ENCODE data around the gene RNF187. TPM values are rescaled to one million over a fixed set of nuclear protein-coding genes. Genes with fewer than 3 reads are reported as not detected.

The RNF187 gene
- total RNA-seq, 2 donors from 2014 or later = 39.5 to 155 TPM

DNA sequence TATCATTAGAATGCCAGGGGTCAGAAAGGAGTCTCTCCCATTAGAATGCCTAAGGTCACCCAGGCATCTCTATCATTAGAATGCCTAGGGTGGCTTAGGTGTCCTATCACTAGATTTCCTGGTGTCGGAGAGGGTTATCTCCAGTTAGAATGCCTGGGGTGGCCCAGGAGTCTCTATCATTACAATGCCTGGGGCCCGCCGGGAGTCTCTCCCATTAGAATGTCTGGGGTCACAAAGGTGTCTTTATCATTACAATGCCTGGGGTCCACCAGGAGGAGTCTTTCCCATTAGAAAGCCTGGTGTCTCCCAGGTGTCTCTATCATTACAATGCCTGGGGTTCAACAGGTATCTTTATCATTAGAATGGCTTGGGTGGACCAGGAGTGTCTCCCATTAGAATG is 56.2 kb downstream of the RNF187 start:
- Mint-ChIP-seq H3K9me3 (peaks cover 0 to 2% of the 10 kb centered on the region in 2 donors), H3K27ac (no peak overlapping the region), H3K36me3 (no peaks in the 10 kb centered on the region)
- ATAC-seq (no peak), DNase-seq (ENCODE audit: low spot score in 2 of 2) (peak in 1 of 2 donors; percentile 13)

DNA sequence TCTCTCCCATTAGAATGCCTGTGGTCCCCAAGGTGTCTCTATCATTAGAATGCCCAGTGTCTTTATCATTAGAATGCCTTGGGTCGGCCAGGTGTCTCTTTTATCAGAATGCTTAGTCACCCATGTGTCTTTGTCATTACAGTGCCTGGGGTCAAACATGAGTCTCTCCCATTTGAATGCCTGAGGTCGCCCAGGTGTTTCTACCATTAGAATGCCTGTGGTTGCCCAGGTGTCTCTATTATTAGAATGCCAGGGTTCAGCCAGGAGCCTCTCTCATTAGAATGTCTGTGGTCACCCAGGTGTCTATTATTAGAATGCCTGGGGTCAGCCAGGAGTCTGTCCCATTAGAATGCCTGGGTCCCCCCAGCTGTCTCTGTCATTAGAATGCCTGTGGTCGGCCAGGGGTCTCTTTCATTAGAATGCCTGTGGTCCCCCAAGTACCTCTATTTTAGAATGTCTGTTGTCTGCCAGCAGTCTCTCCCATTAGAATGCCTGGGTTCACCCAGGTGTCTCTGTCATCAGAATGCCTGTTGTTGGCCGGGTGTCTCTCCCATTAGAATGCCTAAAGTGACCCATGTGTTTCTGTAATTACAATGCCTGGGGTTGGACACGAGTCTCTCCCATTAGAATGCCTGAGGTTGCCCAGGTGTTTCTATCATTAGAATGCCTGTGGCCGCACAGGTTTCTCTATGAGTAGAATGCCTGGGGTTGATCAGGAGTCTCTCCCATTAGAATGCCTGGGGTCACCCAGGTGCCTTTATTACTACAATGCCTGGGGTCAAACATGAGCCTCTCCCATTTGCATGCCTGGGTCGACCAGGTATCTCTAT is 57.1 kb downstream of the RNF187 start:
- no peak overlapping the region for H3K27ac Mint-ChIP-seq
- ATAC-seq = no peak
- no peaks in the 10 kb centered on the region for H3K36me3 Mint-ChIP-seq

DNA sequence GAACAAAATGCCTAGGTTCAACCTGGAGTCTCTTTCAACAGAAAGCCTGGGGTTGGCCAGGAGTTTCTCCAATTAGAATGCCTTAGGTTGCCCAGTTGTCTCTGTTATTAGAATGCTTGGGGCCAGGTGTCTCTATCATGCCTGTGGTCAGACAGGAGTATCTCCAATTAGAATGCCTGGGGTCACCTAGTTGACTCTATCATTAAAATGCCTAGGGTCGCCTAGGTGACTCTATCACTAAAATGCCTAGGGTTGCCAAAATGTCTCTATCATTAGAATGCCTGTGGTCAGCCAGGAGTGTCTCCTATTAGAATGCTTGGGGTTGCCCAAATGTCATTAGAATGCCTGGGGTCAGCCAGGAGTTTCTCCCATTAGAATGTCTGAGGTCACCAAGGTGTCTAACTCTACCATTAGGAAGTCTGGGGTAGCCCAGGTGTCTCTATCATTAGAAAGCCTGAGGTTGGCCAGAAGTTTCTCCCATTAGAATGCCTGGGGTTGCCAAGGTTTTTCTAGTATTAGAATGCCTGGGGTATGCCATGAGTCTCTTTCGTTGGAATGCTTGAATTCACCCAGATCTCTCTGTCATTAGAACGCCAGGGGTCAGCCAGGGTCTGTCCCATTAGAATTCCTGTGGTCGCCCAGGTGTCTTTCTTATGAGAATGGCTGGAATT is 57.9 kb downstream of the RNF187 start:
- no peak overlapping the region for H3K27ac Mint-ChIP-seq
- H3K36me3 Mint-ChIP-seq = no peaks in the 10 kb centered on the region
- DNase-seq (ENCODE audit: low spot score in 2 of 2) (no peak), ATAC-seq (no peak)
- H3K9me3 Mint-ChIP-seq = no peaks in the 10 kb centered on the region

More for the DNA sequence above, 57.1 kb downstream of the RNF187 start:
- DNase-seq (ENCODE audit: low spot score in 2 of 2) = peak in 1 of 2 donors; percentile 11
- H3K9me3 Mint-ChIP-seq = no peaks in the 10 kb centered on the region

Other genes with a start within 250 kb of the RNF187 start
- 10 to 100 TPM; 43.3 to 43.6 TPM for gene TRIM11, start 80.5 kb upstream of the RNF187 start, total RNA-seq
- gene TRIM17, start 70.5 kb upstream of the RNF187 start, total RNA-seq = 1 to 10 TPM in 1 of 2 donors, under 1 TPM in 1; 0.91 to 2.4 TPM
- 1 to 10 TPM; 1.1 to 4.3 TPM for gene RHOU, start 248.1 kb downstream of the RNF187 start, total RNA-seq